GM18505 (cell line): ENCODE results near the gene TECPR2.
"Not testable (repeated sequence)": the region's sequence is repeated elsewhere in the genome, so short reads cannot be mapped to it uniquely, and the experiment has no call there.

ENCODE experiments used
- ATAC-seq: cut with Tn5 transposase; IDR thresholded peaks from one replicate; pipeline ENCODE4 v1.9.1; 2021; ENCODE audit not compliant: unreplicated experiment
- POLR2A ChIP-seq: IDR thresholded peaks from 4 replicates; pipeline ENCODE4 v1.6.1; 2011; ENCODE audit warnings: borderline replicate concordance; ENCODE audit not compliant: insufficient read depth, insufficient read length; ENCODE audit errors: extremely low read depth

TECPR2 gene

DNA sequence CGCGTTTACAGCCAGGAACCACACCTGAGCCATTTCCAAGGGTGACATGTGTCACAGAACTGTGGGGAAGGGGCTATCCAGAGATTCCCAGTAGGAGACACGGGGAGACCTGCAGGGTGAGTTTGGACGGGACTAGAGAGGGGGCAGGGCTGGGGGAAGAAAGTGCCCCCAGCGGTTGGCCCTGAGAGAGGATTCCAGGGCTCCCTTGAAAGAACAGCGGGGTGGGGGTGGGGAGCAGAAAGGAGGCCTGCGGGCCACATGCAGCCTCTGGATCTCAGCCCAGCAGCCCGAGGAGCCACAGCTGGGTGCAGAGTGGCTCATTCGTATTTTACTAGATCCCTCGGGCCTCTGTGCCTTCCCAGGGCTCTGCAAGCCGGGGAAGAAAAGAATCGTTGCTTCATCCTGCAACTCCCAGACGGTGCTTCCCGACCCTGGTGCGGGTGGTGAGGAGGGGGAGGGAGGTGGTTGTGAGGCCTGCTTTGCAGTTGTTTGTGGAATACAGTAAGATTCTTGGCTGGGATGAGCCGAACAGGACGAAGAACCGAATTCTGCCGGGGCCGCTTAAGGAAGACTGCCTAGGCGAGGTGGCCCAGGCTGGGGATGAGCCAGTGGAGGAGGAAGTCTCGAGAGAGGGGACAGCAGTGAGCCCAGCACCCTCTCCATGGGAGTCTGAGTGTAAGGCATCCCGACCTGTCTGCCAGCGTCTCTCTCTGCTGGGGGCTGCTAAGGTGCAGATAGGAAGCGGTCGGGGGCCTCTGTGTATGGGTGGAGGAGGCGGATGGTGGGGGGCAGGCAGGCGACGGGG is 182.9 kb downstream of the TECPR2 start:
- no peak for TF ChIP-seq POLR2A
- no peak for ATAC-seq

GRCh38 chr14:102548616-102549240 is 186.0 kb downstream of the TECPR2 start:
- no peak for ATAC-seq
- TF ChIP-seq POLR2A, result no peak

DNA sequence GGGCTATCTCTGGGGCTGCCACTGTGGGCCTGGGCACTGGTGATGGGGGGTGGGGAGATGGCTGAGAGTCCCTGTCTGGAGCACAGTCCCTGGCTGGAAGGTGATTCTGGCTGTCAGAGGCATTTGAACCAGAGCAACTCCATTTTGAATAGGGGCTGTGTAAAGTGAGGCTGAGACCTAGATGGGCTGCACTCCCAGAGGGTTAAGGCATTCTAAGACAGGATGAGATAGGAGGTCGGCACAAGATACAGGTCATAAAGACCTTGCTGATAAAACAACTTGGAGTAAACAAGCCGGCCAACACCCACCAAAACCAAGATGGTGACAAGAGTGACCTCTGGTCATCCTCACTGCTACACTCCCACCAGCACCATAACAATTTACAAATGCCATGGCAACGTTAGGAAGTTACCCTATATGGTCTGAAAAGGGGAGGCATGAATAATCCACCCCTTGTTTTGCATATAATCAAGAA is 188.2 kb downstream of the TECPR2 start:
- not testable (repeated sequence) for ATAC-seq
